Measurements from ENCODE around the gene NEO1. TPM values are rescaled to one million over a fixed set of nuclear protein-coding genes. Genes with fewer than 3 reads are reported as not detected.

NEO1 gene
- total and polyA plus RNA-seq, 2 experiments from 2014 or later: 39.1 to 64.0 TPM

GRCh38 chr15:73284090-73284716 is 231.9 kb downstream of the NEO1 start:
- WGBS (ENCODE audit: low lambda C conversion rate, missing lambda C conversion rate): 75% methylated on average over 3 of the region's 3 CpGs
- Histone ChIP-seq H3K79me2 (no peaks in the 10 kb centered on the region), H3K9me2 (replicated peaks; ENCODE audit: insufficient read depth) (no peaks in the 10 kb centered on the region), H3K9me3 (ENCODE audit: low read depth) (no peaks in the 10 kb centered on the region), H3K27me3 (no peaks in the 10 kb centered on the region), H3K4me2 (no peak overlapping the region), H3K4me3 (no peak overlapping the region), H3K4me1 (ENCODE audit: insufficient read depth) (no peaks in the 10 kb centered on the region), H3K27ac (no peak overlapping the region), H2AFZ (no peak overlapping the region), H4K20me1 (ENCODE audit: insufficient read depth, poor library complexity, severe bottlenecking) (no peaks in the 10 kb centered on the region), H3K36me3 (replicated peaks; ENCODE audit: insufficient read depth, low read depth) (no peaks in the 10 kb centered on the region)
- TF ChIP-seq EZH2phosphoT487 (IDR thresholded peaks at IDR 0.05; ENCODE audit: low read depth, severe bottlenecking, unreplicated experiment) (no peak), CTCF (IDR thresholded peaks at IDR 0.05; ENCODE audit: poor library complexity) (peak; percentile 15)
- DNase-seq (ENCODE audit: low spot score): no peak

GRCh38 chr15:73286311-73286710 is 234.0 kb downstream of the NEO1 start:
- Histone ChIP-seq H3K36me3 (replicated peaks; ENCODE audit: insufficient read depth, low read depth) (no peaks in the 10 kb centered on the region), H3K4me2 (no peak overlapping the region), H3K27ac (no peak overlapping the region), H2AFZ (no peak overlapping the region), H3K4me3 (no peak overlapping the region), H3K27me3 (no peaks in the 10 kb centered on the region), H4K20me1 (ENCODE audit: insufficient read depth, poor library complexity, severe bottlenecking) (no peaks in the 10 kb centered on the region), H3K79me2 (no peaks in the 10 kb centered on the region), H3K4me1 (ENCODE audit: insufficient read depth) (no peaks in the 10 kb centered on the region), H3K9me3 (ENCODE audit: low read depth) (no peaks in the 10 kb centered on the region), H3K9me2 (replicated peaks; ENCODE audit: insufficient read depth) (no peaks in the 10 kb centered on the region)
- no peak for TF ChIP-seq CTCF (IDR thresholded peaks at IDR 0.05; ENCODE audit: poor library complexity)
- no peak for TF ChIP-seq EZH2phosphoT487 (IDR thresholded peaks at IDR 0.05; ENCODE audit: low read depth, severe bottlenecking, unreplicated experiment)
- no peak for TF ChIP-seq EZH2 (IDR thresholded peaks at IDR 0.05; ENCODE audit: borderline replicate concordance)
- DNase-seq (ENCODE audit: low spot score): no peak
- WGBS (ENCODE audit: low lambda C conversion rate, missing lambda C conversion rate): 82% methylated on average over 2 of the region's 2 CpGs

- Histone ChIP-seq H3K27ac (no peak overlapping the region), H4K20me1 (ENCODE audit: insufficient read depth, poor library complexity, severe bottlenecking) (no peaks in the 10 kb centered on the region), H2AFZ (no peak overlapping the region), H3K79me2 (no peaks in the 10 kb centered on the region), H3K9me3 (ENCODE audit: low read depth) (no peaks in the 10 kb centered on the region), H3K9me2 (replicated peaks; ENCODE audit: insufficient read depth) (no peaks in the 10 kb centered on the region), H3K36me3 (replicated peaks; ENCODE audit: insufficient read depth, low read depth) (no peaks in the 10 kb centered on the region), H3K4me1 (ENCODE audit: insufficient read depth) (no peaks in the 10 kb centered on the region), H3K4me3 (no peak overlapping the region), H3K4me2 (no peak overlapping the region), H3K27me3 (no peaks in the 10 kb centered on the region)
- TF ChIP-seq CTCF (IDR thresholded peaks at IDR 0.05; ENCODE audit: poor library complexity) (no peak), EZH2phosphoT487 (IDR thresholded peaks at IDR 0.05; ENCODE audit: low read depth, severe bottlenecking, unreplicated experiment) (no peak), EZH2 (IDR thresholded peaks at IDR 0.05; ENCODE audit: borderline replicate concordance) (no peak)
- DNase-seq (ENCODE audit: low spot score): no peak
- WGBS (ENCODE audit: low lambda C conversion rate, missing lambda C conversion rate): 87% methylated on average over 1 of the region's 1 CpG
Observed at GRCh38 chr15:73287019-73287418, 234.8 kb downstream of the NEO1 start.

Measured in hepatocyte (in vitro differentiated cells).